DOHH2 (cell line): ENCODE results near the gene FSTL1.

Experiments
- H3F3A ChIP-seq: fragments of 200-600 bp; sonication (generic), shearing (Covaris generic); 2 replicates; pipeline ENCODE4 v1.6.0; 2016; ENCODE audit warnings: antibody characterized with exemption, mild to moderate bottlenecking; ENCODE audit not compliant: control insufficient read depth, insufficient read depth
- H3K27ac ChIP-seq: fragments of 200-600 bp; sonication (generic); 2 replicates; pipeline ENCODE4 v1.5.1; 2014; ENCODE audit warnings: low read depth, mild to moderate bottlenecking, low read length, moderate library complexity
- H3K27me3 ChIP-seq: fragments of 200-600 bp; sonication (generic); 2 replicates; pipeline ENCODE4 v1.6.1; 2014; ENCODE audit warnings: mild to moderate bottlenecking, low read length, mixed read lengths; ENCODE audit not compliant: control insufficient read depth
- H3K36me3 ChIP-seq: fragments of 200-600 bp; sonication (generic); 2 replicates; pipeline ENCODE4 v1.6.1; 2014; ENCODE audit warnings: mild to moderate bottlenecking, low read length, moderate library complexity, mixed read lengths; ENCODE audit not compliant: control insufficient read depth
- H3K4me1 ChIP-seq: fragments of 200-600 bp; sonication (generic); 2 replicates; pipeline ENCODE4 v1.6.1; 2014; ENCODE audit warnings: mild to moderate bottlenecking, low read length, mixed read lengths; ENCODE audit not compliant: control insufficient read depth
- H3K4me2 ChIP-seq: fragments of 200-600 bp; sonication (generic); 2 replicates; pipeline ENCODE4 v1.6.0; 2014; ENCODE audit warnings: mild to moderate bottlenecking, low read length, moderate library complexity
- H3K4me3 ChIP-seq: fragments of 200-600 bp; sonication (generic); 2 replicates; pipeline ENCODE4 v1.5.1; 2014; ENCODE audit warnings: mild to moderate bottlenecking, low read length, mixed read lengths
- H3K79me2 ChIP-seq: fragments of 200-600 bp; sonication (generic); 2 replicates; pipeline ENCODE4 v1.6.1; 2014; ENCODE audit warnings: mild to moderate bottlenecking, low read length, mixed read lengths; ENCODE audit not compliant: control insufficient read depth
- H3K9me2 ChIP-seq: fragments of 200-600 bp; sonication (generic); replicated peaks from 2 replicates; pipeline ENCODE4 v1.6.1; 2014; ENCODE audit warnings: mild to moderate bottlenecking, low read length, mixed read lengths; ENCODE audit not compliant: control insufficient read depth
- H3K9me3 ChIP-seq: fragments of 200-600 bp; sonication (generic); 2 replicates; pipeline ENCODE4 v1.6.1; 2014; ENCODE audit warnings: antibody characterized with exemption, low read length, mixed read lengths; ENCODE audit not compliant: control insufficient read depth, insufficient read depth
- H4K20me1 ChIP-seq: fragments of 200-600 bp; sonication (generic); 2 replicates; pipeline ENCODE4 v1.6.0; 2014; ENCODE audit warnings: low read depth, mild to moderate bottlenecking, antibody characterized with exemption, low read length, moderate library complexity; ENCODE audit not compliant: control insufficient read depth, insufficient read depth
- EZH2phosphoT487 ChIP-seq: fragments of 200-600 bp; sonication (generic); IDR thresholded peaks from 2 replicates; pipeline ENCODE4 v1.6.1; 2017; ENCODE audit warnings: borderline replicate concordance, mild to moderate bottlenecking, antibody characterized with exemption, low read length, moderate library complexity, mixed read lengths
- TF ChIP-seq, protein P1 (sequence below): fragments of 200-600 bp; sonication (generic); IDR thresholded peaks from one replicate; pipeline ENCODE4 v1.5.1; 2014; ENCODE audit warnings: antibody characterized with exemption, mild to moderate bottlenecking, low read depth, low read length; ENCODE audit not compliant: poor library complexity, severe bottlenecking

The FSTL1 gene

DNA sequence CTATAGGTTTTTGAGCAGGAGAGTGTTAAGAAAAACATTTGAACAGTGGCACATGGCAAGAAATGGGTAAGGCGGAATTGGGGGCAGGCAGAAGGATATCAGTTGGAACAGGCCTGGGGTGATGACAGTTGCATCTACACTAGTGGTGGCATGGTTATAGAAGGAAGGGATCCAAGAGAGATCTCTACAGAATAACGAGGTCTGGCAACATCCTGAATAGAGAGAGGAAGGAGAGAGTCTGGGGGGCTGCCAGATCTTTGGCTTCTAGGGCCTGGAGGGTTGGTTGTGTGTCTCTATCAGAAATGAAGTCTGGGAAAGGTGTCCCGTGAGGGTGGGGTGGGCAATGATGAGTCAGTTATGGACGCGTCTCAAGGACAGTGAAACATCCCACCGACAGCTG lies 26.3 kb downstream of the FSTL1 start:
- peaks cover 21% of the 10 kb centered on the region for H3K27me3 ChIP-seq
- no peaks in the 10 kb centered on the region for H3K9me2 ChIP-seq
- no peaks in the 10 kb centered on the region for H3F3A ChIP-seq
- H3K4me1 ChIP-seq = no peaks in the 10 kb centered on the region
- no peaks in the 10 kb centered on the region for H3K79me2 ChIP-seq
- no peaks in the 10 kb centered on the region for H3K36me3 ChIP-seq
- no peak overlapping the region for H3K27ac ChIP-seq
- H3K9me3 ChIP-seq = no peaks in the 10 kb centered on the region
- TF ChIP-seq, protein P1, sequence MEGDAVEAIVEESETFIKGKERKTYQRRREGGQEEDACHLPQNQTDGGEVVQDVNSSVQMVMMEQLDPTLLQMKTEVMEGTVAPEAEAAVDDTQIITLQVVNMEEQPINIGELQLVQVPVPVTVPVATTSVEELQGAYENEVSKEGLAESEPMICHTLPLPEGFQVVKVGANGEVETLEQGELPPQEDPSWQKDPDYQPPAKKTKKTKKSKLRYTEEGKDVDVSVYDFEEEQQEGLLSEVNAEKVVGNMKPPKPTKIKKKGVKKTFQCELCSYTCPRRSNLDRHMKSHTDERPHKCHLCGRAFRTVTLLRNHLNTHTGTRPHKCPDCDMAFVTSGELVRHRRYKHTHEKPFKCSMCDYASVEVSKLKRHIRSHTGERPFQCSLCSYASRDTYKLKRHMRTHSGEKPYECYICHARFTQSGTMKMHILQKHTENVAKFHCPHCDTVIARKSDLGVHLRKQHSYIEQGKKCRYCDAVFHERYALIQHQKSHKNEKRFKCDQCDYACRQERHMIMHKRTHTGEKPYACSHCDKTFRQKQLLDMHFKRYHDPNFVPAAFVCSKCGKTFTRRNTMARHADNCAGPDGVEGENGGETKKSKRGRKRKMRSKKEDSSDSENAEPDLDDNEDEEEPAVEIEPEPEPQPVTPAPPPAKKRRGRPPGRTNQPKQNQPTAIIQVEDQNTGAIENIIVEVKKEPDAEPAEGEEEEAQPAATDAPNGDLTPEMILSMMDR = no peak
- no peak for TF ChIP-seq EZH2phosphoT487
- H3K4me2 ChIP-seq = no peak overlapping the region
- H4K20me1 ChIP-seq = no peaks in the 10 kb centered on the region
- H3K4me3 ChIP-seq = no peak overlapping the region

- Histone ChIP-seq H3K9me3 (no peaks in the 10 kb centered on the region), H3K4me2 (no peak overlapping the region), H3K36me3 (no peaks in the 10 kb centered on the region), H3K9me2 (no peaks in the 10 kb centered on the region), H4K20me1 (no peaks in the 10 kb centered on the region), H3F3A (no peaks in the 10 kb centered on the region), H3K27me3 (peaks cover 19% of the 10 kb centered on the region), H3K4me1 (peaks cover 4% of the 10 kb centered on the region; the same call in 1 of the 2 replicates), H3K79me2 (no peaks in the 10 kb centered on the region), H3K4me3 (no peak overlapping the region), H3K27ac (no peak overlapping the region)
- no peak for TF ChIP-seq EZH2phosphoT487
- TF ChIP-seq, protein P1 = no peak
Observed at GRCh38 chr3:120423432-120423831, 27.4 kb downstream of the FSTL1 start.

DNA sequence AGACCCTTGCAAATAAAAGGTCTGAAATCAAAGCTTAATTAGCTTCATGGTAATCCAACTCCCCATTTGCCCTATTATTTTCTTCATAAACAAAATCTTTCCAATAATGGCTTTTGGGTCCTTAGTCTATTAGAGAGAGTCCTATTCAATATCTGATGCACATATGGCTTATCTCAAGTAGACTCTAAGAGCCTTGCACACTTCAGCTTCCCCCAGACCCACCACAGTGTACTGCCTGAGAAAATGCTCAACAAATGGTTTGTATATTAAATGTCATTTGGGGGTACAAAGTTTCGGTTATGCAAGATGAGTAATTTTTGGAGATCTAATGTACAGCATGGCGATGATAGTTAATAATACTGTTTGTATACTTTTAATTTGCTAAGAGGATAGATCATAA lies 28.9 kb downstream of the FSTL1 start:
- TF ChIP-seq, protein P1 = no peak
- no peak for TF ChIP-seq EZH2phosphoT487
- no peak overlapping the region for H3K4me3 ChIP-seq
- no peaks in the 10 kb centered on the region for H3K9me2 ChIP-seq
- no peak overlapping the region for H3K27ac ChIP-seq
- H3K4me1 ChIP-seq = peaks cover 11% of the 10 kb centered on the region
- no peaks in the 10 kb centered on the region for H3K79me2 ChIP-seq
- no peak overlapping the region for H3K4me2 ChIP-seq
- peaks cover 6% of the 10 kb centered on the region for H3K27me3 ChIP-seq
- H3K9me3 ChIP-seq = no peaks in the 10 kb centered on the region
- H4K20me1 ChIP-seq = no peaks in the 10 kb centered on the region
- H3F3A ChIP-seq = no peaks in the 10 kb centered on the region
- H3K36me3 ChIP-seq = no peaks in the 10 kb centered on the region
